MM.1S (cell line): Measurements from ENCODE around the gene GSG1L.

Experiments
- DNase-seq: peaks from one replicate; pipeline ENCODE4 v3.0.0-alpha.2; 2015
- H2AFZ ChIP-seq: fragments of 300-600 bp; sonication (generic); 2 replicates; pipeline ENCODE4 v1.6.0; 2016; ENCODE audit warnings: antibody characterized with exemption, low read length
- H3F3A ChIP-seq: fragments of 300-600 bp; sonication (generic); 2 replicates; pipeline ENCODE4 v1.6.1; 2016; ENCODE audit warnings: mild to moderate bottlenecking, antibody characterized with exemption, low read length, moderate library complexity, mixed read lengths; ENCODE audit not compliant: insufficient read depth
- H3K27ac ChIP-seq: fragments of 300-600 bp; sonication (generic); 2 replicates; pipeline ENCODE4 v1.5.1; 2016; ENCODE audit warnings: mild to moderate bottlenecking, low read length
- H3K27me3 ChIP-seq: fragments of 300-600 bp; sonication (generic); replicated peaks from 2 replicates; pipeline ENCODE4 v1.6.0; 2016; ENCODE audit warnings: low read length; ENCODE audit not compliant: insufficient read depth
- H3K36me3 ChIP-seq: fragments of 300-600 bp; sonication (generic); replicated peaks from 2 replicates; pipeline ENCODE4 v1.6.1; 2016; ENCODE audit warnings: mild to moderate bottlenecking, low read length, mixed read lengths; ENCODE audit not compliant: insufficient read depth
- H3K4me1 ChIP-seq: fragments of 300-600 bp; sonication (generic); 2 replicates; pipeline ENCODE4 v1.6.1; 2016; ENCODE audit warnings: low read length, mixed read lengths
- H3K4me2 ChIP-seq: fragments of 300-600 bp; sonication (generic); 2 replicates; pipeline ENCODE4 v1.6.0; 2016; ENCODE audit warnings: low read depth, low read length
- H3K4me3 ChIP-seq: fragments of 300-600 bp; sonication (generic); 2 replicates; pipeline ENCODE4 v1.5.1; 2016; ENCODE audit warnings: low read length, mixed read lengths
- H3K79me2 ChIP-seq: fragments of 300-600 bp; sonication (generic); 2 replicates; pipeline ENCODE4 v1.6.1; 2016; ENCODE audit warnings: mixed run types, low read length, mixed read lengths
- H3K9ac ChIP-seq: fragments of 300-600 bp; sonication (generic); 2 replicates; pipeline ENCODE4 v1.6.1; 2016; ENCODE audit warnings: low read length, mixed read lengths
- H3K9me2 ChIP-seq: fragments of 300-600 bp; sonication (generic); replicated peaks from 2 replicates; pipeline ENCODE4 v1.6.1; 2016; ENCODE audit warnings: mild to moderate bottlenecking, low read length, mixed read lengths; ENCODE audit not compliant: insufficient read depth
- H3K9me3 ChIP-seq: fragments of 300-600 bp; sonication (generic); replicated peaks from 2 replicates; pipeline ENCODE4 v1.6.1; 2016; ENCODE audit warnings: mild to moderate bottlenecking, low read length, mixed read lengths; ENCODE audit not compliant: insufficient read depth
- H4K20me1 ChIP-seq: fragments of 300-600 bp; sonication (generic); 2 replicates; pipeline ENCODE4 v1.6.1; 2016; ENCODE audit warnings: mild to moderate bottlenecking, low read length, moderate library complexity, mixed read lengths; ENCODE audit not compliant: insufficient read depth
- EZH2 ChIP-seq: fragments of 300-600 bp; sonication (generic); optimal IDR thresholded peaks from 2 replicates; pipeline ENCODE3; 2017; ENCODE audit warnings: low read depth, mild to moderate bottlenecking, antibody characterized with exemption, low read length, mixed read lengths
- EZH2phosphoT487 ChIP-seq: fragments of 300-600 bp; sonication (generic); IDR thresholded peaks from 2 replicates; pipeline ENCODE4 v1.6.1; 2018; ENCODE audit warnings: antibody characterized with exemption, low read length
- TF ChIP-seq, protein P1 (sequence below): fragments of 300-600 bp; sonication (generic); IDR thresholded peaks from 2 replicates; pipeline ENCODE4 v1.5.1; 2016; ENCODE audit warnings: antibody characterized with exemption, low read length, mixed read lengths

The GSG1L gene

DNA sequence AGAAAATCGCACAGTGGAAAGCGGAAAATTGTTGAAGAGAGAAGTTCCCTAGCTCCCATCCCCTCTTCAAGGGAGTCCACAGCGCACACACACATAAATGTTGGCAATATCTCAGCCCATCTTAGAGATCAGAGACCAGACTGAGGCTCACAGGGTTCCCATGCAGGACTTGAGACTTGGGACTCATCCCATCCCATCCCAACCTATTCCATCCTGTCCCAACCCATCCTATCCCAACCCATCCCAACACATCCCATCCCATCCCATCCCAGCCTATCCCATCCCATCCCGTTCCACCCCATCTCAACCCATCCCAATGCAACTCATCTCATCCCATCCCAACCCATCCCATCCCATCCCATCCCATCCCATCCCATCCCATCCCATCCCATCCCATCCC, 29.6 kb downstream of the GSG1L start:
- H2AFZ ChIP-seq, result no peak overlapping the region
- no peaks in the 10 kb centered on the region for H3K36me3 ChIP-seq
- no peak overlapping the region for H3K27ac ChIP-seq
- H3F3A ChIP-seq, result no peaks in the 10 kb centered on the region
- H3K4me2 ChIP-seq, result no peak overlapping the region
- no peak for DNase-seq
- H3K27me3 ChIP-seq, result peaks cover 22% of the 10 kb centered on the region; the same call in 1 of the 2 replicates
- no peak overlapping the region for H3K9ac ChIP-seq
- H3K79me2 ChIP-seq, result no peaks in the 10 kb centered on the region
- H4K20me1 ChIP-seq, result no peaks in the 10 kb centered on the region
- H3K9me3 ChIP-seq, result no peaks in the 10 kb centered on the region
- H3K9me2 ChIP-seq, result no peaks in the 10 kb centered on the region
- no peak overlapping the region for H3K4me3 ChIP-seq
- H3K4me1 ChIP-seq, result no peaks in the 10 kb centered on the region
- no peak for TF ChIP-seq EZH2
- no peak for TF ChIP-seq EZH2phosphoT487
- TF ChIP-seq, protein P1, sequence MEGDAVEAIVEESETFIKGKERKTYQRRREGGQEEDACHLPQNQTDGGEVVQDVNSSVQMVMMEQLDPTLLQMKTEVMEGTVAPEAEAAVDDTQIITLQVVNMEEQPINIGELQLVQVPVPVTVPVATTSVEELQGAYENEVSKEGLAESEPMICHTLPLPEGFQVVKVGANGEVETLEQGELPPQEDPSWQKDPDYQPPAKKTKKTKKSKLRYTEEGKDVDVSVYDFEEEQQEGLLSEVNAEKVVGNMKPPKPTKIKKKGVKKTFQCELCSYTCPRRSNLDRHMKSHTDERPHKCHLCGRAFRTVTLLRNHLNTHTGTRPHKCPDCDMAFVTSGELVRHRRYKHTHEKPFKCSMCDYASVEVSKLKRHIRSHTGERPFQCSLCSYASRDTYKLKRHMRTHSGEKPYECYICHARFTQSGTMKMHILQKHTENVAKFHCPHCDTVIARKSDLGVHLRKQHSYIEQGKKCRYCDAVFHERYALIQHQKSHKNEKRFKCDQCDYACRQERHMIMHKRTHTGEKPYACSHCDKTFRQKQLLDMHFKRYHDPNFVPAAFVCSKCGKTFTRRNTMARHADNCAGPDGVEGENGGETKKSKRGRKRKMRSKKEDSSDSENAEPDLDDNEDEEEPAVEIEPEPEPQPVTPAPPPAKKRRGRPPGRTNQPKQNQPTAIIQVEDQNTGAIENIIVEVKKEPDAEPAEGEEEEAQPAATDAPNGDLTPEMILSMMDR, result no peak

DNA sequence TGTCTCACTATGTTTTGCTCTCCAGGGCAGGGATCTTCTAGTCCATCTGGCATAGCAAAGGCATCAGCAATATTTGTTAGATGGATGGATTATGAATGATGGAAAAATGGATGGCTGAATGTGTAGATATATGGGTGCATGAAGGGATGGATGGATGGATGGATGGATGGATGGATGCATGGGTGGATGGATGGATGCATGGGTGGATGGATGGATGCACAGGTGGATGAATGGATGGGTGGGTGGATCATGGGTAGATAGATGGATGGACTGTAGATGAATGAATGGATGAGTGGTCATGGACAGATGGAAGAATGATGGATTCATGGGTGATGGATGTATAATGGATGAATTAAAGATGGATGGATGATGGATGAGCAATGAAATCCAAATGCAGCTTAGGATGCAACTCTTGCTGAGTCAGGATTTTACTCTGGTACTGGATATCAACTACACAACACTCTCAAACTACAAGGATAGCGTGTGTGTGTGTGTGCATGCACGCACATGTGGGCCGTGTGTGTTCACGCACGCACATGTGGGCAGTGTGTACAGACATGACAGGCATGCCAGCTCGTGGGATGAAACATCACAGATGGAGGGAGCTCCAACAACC, 34.0 kb downstream of the GSG1L start:
- Histone ChIP-seq H4K20me1 (no peaks in the 10 kb centered on the region), H2AFZ (no peak overlapping the region), H3K4me1 (no peaks in the 10 kb centered on the region), H3K9ac (no peak overlapping the region), H3K79me2 (no peaks in the 10 kb centered on the region), H3K27ac (no peak overlapping the region), H3K9me2 (no peaks in the 10 kb centered on the region), H3K36me3 (no peaks in the 10 kb centered on the region), H3F3A (no peaks in the 10 kb centered on the region), H3K4me3 (no peak overlapping the region), H3K9me3 (no peaks in the 10 kb centered on the region), H3K27me3 (peaks cover 30% of the 10 kb centered on the region), H3K4me2 (no peak overlapping the region)
- TF ChIP-seq EZH2phosphoT487 (no peak), EZH2 (no peak)
- TF ChIP-seq, protein P1, result no peak
- DNase-seq, result no peak

DNA sequence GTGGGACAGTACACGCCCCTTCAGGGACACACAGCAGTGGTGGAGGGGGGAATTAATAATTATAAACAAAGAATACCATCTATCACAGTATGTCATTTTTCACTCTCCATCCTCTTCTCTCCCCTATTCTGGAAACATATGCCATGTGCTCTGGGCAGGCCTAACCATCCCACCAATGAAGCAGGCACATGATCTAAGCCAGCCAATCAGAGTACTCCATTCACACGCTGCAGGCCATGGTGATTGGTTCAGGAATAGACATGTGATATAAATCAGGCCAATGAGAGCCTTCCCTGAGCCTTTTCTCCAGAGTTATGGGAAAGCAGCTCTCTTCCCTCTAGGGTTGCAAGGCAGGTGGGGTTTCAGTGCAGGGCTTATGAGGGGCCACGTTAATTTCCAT, 36.5 kb downstream of the GSG1L start:
- H3K4me3 ChIP-seq, result no peak overlapping the region
- no peaks in the 10 kb centered on the region for H3F3A ChIP-seq
- no peaks in the 10 kb centered on the region for H4K20me1 ChIP-seq
- H3K9ac ChIP-seq, result no peak overlapping the region
- no peak overlapping the region for H2AFZ ChIP-seq
- TF ChIP-seq, protein P1, result no peak
- no peak for TF ChIP-seq EZH2
- no peak overlapping the region for H3K4me2 ChIP-seq
- no peaks in the 10 kb centered on the region for H3K9me2 ChIP-seq
- peaks cover 20% of the 10 kb centered on the region for H3K27me3 ChIP-seq
- no peaks in the 10 kb centered on the region for H3K79me2 ChIP-seq
- DNase-seq, result no peak
- H3K4me1 ChIP-seq, result no peaks in the 10 kb centered on the region
- no peaks in the 10 kb centered on the region for H3K9me3 ChIP-seq
- H3K36me3 ChIP-seq, result no peaks in the 10 kb centered on the region
- H3K27ac ChIP-seq, result no peak overlapping the region
